GM21381 (cell line): ENCODE data around the gene CRYBA4.

Experiments
- ATAC-seq: cut with Tn5 transposase; IDR thresholded peaks from one replicate; pipeline ENCODE4 v1.9.1; 2021; ENCODE audit warnings: mild to moderate bottlenecking, moderate library complexity; ENCODE audit not compliant: unreplicated experiment

The CRYBA4 gene

GRCh38 chr22:26658671-26659478 lies 37.1 kb downstream of the CRYBA4 start:
- no peak for ATAC-seq

GRCh38 chr22:26660356-26660755 lies 38.6 kb downstream of the CRYBA4 start:
- ATAC-seq = no peak

GRCh38 chr22:26660961-26661578 lies 39.3 kb downstream of the CRYBA4 start:
- no peak for ATAC-seq

GRCh38 chr22:26662160-26662559 lies 40.4 kb downstream of the CRYBA4 start:
- ATAC-seq = no peak

GRCh38 chr22:26663374-26663923 lies 41.7 kb downstream of the CRYBA4 start:
- no peak for ATAC-seq

- peak; percentile 7 for ATAC-seq
Observed at GRCh38 chr22:26665813-26666231, 44.1 kb downstream of the CRYBA4 start.

- ATAC-seq = no peak
Observed at GRCh38 chr22:26667140-26667539, 45.4 kb downstream of the CRYBA4 start.

- ATAC-seq = no peak
Observed at GRCh38 chr22:26669060-26669481, 47.3 kb downstream of the CRYBA4 start.

GRCh38 chr22:26670459-26670858 lies 48.7 kb downstream of the CRYBA4 start:
- no peak for ATAC-seq

- ATAC-seq = no peak
Observed at GRCh38 chr22:26671317-26672059, 49.7 kb downstream of the CRYBA4 start.

- ATAC-seq = peak; percentile 19
Observed at GRCh38 chr22:26672060-26672471, 50.3 kb downstream of the CRYBA4 start.

GRCh38 chr22:26672590-26673468 lies 51.1 kb downstream of the CRYBA4 start:
- ATAC-seq = peak; percentile 58

- ATAC-seq = no peak
Observed at GRCh38 chr22:26673486-26673885, 51.7 kb downstream of the CRYBA4 start.

GRCh38 chr22:26674211-26675190 lies 52.7 kb downstream of the CRYBA4 start:
- no peak for ATAC-seq

- ATAC-seq = no peak
Observed at GRCh38 chr22:26675687-26676268, 54.0 kb downstream of the CRYBA4 start.

- no peak for ATAC-seq
Observed at GRCh38 chr22:26677217-26677616, 55.5 kb downstream of the CRYBA4 start.

GRCh38 chr22:26679003-26679629 lies 57.4 kb downstream of the CRYBA4 start:
- no peak for ATAC-seq
